Activated CD4-positive, alpha-beta T cell treated with anti-CD3 and anti-CD28 coated beads for 24 hours (primary cell): ENCODE measurements around the gene TMEM156.
"Not testable (repeated sequence)": the region's sequence is repeated elsewhere in the genome, so short reads cannot be mapped to it uniquely, and the experiment has no call there.

Source experiments
- DNase-seq, 2 donors: peaks; one replicate each; pipeline ENCODE4 v3.0.0-alpha.2; 2020; ENCODE audit warnings: low read depth in 2 of 2

The TMEM156 gene

DNA sequence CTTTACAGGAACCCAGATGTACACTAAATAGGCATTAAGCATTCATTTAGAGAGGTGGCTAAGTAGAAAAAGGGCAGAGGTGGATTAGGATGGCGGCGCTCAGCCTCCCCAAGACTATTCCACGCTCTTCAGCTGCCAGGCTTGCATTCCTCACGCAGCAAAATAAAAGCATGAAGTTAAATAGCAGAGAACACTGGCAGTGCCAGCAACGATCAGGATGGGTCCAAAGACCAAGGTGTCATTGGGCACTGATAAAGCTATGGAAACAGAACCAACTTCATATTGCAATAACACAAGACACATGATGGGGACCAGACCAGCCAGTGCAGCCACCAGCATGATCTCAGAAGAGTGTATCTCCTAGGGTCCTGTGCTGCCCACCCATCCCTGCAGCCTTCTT, 42.0 kb downstream of the TMEM156 start:
- no peak for DNase-seq

DNA sequence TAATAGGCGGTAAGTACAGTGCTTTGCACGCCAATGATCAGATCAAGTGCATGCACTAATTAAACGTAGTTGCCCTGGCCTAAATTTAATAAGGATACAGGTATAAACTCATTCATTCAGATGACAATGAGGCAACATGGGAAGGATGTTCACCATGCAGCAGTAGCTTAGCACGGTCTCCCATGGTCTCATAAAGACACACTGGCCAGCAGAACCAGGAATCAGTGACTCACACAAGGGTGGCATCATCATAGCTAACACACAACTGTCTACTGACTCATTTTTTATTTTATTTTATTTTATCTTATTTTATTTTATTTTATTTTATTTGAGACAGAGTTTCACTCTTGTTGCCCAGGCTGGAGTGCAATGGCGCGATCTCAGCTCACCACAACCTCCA, 42.7 kb downstream of the TMEM156 start:
- DNase-seq = no peak

DNA sequence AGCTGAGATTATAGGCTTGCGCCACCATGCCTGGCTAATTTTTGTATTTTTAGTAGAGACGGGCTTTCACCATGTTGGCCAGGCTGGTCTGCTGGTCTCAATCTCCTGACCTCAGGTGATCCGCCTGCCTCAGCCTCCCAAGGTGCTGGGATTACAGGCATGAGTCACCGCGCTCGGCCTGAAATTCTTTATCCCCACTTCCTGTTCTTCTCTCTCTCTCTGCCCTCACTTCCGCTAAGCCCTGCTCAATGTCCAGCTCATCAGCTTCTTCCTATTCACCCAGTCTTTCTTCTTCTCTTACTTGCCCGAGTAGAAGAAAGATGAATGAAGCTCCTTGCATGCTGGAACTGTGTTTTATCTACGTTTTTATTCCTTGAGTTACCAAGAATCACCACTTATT, 43.9 kb downstream of the TMEM156 start:
- DNase-seq = not testable (repeated sequence)

DNA sequence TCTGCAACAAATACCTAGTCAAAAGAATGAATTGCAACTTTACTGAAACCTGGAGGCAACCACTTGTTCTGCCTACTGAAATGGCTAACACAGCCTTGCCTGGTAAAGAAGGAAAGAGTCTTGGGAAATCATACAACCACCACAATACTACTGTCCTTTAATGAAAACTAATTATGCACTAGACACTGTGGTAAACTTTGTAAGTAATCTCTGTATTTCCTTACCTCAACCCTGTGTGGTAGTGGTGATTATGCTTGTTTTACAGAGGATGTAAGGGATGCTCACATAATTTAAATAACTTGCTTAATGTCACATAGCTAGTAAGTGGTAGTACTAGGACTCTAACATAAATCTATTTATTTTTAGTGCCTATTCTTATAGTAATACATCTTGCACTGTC, 44.7 kb downstream of the TMEM156 start:
- DNase-seq = no peak

DNA sequence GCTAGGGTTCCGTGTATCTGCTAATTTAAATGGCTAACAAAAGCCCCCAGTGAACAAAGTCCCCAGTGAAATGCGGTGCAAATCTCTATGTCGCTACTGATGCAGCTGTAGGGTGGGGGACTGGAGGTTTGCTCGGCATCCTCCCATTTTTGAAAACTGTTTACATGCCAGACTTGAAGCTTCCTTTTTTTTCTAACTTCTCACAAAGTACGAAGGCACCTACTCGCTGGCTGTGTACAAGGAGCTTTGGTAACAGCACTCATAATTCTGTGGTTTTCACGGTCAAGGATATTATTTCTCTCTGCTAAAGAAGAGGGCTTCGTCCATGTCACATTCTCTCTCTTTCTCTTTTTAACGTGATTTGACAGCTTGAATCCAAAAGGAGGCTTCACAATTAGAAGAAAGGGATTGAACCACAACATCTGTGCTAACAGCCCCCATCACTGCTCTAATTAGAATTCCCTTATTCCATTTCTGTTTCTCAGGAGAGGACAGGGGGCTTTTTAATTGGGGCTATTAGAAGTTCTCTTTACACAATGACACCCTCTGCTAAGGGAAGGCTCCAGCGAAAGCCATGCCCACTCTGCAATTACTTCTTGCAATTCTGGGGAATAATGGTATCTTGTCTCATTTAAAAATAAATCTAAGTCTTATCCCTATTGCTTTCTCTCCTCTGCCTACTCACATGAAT, 46.7 kb downstream of the TMEM156 start:
- no peak for DNase-seq

DNA sequence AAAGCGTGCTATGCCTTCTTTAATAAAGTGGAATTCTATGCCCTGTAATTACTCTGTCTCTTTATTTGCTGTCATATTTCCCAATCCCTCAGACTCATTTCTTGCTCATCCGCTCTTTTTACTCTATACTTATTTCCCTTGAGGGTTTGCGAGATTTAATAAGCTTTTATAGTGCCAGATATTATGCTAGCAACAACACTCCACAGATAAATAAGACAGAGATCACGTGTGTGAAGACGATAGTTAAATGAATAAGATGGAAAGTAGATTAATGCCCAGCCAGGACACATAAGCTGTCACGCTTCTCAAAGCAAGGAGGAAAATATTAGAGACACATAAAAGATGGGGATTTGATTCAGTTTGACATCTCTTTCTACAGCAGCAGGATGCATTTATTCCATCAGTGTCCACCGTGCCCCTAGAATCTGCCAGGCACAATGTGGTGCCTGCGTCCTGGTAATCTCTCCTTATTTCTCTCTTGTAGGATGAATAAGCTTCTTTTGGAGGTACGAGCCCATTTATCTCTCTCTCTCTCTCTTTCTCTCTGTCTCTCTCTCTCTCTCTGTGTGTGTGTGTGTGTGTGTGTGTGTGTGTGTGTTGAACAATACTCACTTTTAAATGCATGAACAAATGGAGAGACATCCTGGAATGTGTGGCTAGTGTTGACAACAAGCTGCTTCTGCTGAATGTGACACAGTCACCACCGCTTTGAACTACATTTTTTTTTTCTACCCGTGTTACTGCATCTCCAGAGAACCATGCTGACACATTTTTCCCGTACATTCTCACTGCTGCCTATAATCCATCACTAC, 48.2 kb downstream of the TMEM156 start:
- no peak for DNase-seq

DNA sequence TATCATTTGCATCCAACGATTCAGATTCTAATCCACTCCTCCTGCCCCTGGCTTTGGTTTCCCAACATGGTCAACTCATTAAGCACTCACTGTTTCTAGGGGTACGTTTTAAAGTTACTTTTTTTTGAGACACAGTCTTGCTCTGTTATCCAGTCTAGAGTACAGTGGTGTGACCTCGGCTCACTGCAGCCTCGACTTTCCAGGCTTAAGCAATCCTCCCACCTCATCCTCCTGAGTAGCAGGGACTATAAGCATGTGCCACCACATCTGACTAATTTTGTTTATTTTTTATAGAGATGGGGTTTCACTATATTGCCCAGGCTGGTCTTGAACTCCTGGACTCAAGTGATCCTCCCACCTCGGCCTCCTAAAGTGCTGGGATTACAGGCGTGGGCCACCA, 48.9 kb downstream of the TMEM156 start:
- DNase-seq = no peak

DNA sequence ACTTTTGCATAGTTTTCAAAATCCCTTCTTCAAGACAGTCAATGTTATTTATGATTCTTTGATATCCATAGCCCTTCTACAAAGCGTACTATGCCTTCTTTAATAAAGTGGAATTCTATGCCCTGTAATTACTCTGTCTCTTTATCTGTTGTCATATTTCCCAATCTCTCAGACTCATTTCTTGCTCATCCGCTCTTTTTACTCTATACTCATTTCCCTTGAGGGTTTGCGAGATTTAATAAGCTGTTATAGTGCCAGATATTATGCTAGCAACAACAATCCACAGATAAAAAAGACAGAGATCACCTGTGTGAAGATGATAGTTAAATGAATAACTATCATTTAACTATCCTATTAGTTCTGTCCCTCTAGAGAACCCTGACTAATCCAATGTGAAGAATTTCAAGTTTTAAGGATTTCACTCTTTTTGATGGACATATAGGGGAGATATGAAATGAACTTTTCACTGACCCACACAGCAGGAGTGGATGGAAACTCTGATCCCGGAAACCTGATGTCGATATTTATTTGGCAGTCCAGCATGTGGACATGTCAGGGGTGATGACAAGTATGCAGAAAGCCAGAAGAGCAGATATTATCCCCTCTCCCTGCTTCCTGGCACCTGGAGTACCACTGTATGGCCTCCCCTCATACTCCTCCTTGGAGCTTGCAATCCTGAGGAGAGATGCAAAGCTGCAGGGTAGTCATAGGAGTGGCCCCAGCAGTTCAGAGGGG, 49.7 kb downstream of the TMEM156 start:
- DNase-seq = no peak

DNA sequence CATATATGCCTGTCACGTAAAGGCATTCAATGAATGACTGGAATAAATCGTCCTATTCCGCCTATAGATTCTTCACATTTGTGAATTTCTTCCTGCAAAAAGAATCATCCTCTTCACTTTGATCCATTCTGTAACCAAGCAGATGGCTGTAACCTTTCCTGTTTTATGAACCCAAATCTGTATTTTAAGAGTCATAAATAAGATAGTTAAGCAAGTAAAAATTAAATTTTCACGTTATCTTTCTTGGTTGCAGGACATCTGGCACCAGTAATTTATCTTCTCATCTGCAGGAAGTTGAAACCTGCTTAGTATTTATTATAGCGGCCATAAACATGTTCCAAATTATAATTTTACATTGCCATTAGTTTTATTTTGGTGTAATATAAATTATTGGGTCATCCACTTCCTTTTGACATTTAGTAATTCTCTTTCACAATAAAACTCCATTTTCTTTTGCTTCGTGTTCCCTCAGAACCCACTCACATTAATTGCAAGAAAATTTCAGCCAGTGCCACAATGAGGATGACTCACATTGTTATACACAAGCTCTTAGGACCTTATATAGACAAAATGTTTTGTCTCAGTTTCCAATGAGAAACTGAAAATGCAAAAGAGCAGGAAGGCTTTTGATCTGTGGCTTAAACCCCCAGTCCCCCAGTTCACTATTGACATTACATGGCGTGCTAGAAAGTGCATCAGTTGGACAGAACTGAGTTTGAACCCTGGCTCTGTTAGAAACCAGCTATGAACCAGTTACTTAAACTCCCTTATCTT, 51.1 kb downstream of the TMEM156 start:
- DNase-seq = no peak

DNA sequence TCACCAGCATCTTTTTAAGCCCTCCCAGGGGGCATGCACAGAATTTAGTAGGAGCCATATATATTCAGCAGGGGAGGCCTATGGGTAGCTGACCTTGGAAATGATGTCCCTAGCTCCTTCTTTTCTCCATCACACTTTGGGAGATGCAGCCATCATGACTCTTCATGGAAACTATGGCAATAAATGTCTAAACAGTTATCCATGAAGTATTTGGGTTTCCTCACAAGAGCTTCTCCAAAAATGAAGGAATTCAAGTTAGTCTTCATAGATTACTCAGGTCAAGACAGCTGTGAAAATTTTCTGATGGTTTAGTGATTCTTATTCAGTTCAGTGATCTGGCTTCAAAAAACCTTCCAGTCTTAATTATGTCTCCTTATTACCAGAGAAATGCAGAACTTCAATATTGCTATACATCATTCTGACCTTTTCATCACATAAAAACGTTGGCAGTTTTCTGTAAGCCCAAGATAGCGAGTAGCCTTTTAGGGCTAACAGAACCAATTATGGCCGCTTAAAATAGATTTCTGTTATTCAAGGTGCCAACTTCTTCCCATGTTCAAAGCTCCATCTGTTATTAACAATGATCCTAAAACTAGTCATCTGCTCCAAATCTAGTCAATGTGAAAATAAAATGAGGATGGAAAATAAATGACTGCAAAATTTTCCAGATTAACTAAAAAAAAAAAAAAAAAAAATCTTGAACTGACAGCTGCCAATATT, 52.5 kb downstream of the TMEM156 start:
- no peak for DNase-seq

DNA sequence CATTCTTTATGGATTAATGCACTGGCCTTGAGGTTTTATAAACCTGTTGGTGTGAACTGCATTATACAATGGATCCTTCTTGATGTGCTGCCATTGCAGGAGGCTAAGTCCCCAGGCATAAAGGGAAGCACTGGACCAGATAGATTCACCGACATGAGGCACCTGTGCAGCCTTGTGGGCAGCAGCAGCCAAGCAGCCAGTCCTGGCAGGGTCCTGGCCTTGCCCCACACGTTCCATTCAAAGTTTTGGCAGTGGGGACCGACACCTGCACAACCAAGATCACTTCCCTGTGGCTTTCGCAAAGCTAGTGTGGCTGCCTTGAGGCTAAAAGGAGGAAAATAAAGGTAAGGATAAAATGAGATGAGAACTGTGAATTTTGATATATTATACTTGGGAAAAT, 53.1 kb downstream of the TMEM156 start:
- DNase-seq = no peak

DNA sequence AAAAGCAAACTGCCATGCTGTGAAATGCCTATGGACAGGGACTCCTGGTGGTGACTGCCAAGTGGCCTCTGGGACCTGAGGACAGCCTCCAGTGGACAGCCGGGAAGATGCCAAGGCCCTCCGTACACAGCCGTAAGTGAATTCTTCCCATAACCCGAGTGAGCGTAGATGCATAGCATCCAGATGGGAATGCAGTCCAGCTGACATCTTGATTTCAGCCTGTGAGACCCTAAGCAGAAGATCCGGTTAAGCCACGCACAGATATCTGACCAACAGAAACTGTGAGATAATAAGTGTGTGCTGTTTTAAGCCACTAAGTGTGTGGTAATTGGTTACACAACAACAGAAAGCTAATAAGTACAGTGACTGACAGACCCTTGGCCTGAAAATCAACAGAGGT, 55.9 kb downstream of the TMEM156 start:
- DNase-seq = no peak

DNA sequence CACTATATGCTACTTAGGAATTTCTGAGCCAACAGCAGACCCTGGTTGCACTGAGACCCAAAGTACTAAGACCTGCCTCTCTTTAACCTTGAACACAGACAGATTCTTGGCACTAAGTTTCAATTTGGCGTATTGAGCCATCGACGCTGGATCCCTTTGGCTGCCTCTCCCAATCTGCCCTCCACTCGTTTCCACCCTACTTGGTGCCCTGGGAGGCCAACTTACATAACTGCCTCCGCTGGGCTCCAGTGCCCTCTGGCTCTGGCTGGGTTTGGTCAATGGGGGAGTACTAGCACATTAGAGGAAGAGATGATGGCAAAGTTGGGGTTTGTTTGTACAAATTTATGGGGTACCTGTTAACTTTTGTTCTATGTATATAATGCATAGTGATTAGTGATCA, 63.5 kb downstream of the TMEM156 start:
- DNase-seq = no peak

DNA sequence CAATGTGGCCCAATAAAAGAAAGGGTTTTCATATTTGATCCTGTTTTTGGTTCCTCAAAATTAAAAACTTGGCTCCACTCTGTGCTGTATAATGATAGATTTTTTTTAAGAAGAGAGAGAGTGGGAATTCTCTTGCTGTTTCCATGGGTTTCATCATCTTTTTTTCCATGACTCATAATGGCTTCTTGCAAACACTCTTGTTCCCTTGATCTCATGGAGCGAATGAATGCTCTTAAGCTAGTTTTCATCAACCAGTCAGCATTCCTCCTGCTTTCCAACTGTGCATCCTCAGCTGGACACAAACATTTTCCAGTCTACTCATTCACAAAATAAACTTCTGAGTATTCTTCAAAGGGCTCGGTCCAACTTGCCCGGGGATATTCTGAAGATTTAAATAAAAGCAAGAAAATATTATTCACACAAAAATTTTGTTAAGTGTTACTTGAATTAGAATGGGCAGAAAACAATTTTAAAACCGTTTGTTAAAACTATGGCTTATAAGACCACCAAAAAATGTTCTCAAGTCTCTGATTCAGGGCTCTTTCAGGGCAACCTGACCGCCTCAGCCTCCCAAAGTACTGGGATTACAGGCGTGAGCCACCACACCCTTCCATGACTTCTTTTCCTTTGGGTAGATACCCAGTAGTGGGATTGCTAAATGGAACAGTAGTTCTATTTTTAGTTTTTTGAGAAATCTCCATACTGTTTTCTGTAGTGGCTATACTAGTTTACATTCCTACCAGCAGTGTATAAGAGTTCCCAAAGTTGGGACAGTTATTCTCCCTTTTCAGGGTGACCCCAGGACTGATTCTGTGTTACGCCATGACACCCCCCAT, 64.7 kb downstream of the TMEM156 start:
- DNase-seq = no peak

DNA sequence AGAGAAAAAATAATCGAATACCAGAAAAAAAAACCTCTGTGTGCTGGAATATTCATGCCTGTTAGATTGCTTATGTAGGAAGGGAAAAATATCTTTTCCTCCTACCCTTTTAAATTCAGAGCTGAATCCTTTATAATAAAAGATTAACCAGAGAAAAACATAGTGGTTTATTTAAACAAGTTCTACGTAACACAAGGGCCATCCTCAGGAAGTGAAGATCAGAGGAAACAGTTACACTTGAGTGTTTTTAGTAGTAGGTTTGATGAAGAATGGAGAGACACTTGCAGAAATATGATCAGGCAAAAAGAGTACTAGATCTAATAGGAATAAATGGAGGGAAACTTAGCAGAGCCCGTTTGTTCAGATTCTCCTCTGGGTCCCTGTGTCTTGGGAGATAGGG, 66.3 kb downstream of the TMEM156 start:
- no peak for DNase-seq

DNA sequence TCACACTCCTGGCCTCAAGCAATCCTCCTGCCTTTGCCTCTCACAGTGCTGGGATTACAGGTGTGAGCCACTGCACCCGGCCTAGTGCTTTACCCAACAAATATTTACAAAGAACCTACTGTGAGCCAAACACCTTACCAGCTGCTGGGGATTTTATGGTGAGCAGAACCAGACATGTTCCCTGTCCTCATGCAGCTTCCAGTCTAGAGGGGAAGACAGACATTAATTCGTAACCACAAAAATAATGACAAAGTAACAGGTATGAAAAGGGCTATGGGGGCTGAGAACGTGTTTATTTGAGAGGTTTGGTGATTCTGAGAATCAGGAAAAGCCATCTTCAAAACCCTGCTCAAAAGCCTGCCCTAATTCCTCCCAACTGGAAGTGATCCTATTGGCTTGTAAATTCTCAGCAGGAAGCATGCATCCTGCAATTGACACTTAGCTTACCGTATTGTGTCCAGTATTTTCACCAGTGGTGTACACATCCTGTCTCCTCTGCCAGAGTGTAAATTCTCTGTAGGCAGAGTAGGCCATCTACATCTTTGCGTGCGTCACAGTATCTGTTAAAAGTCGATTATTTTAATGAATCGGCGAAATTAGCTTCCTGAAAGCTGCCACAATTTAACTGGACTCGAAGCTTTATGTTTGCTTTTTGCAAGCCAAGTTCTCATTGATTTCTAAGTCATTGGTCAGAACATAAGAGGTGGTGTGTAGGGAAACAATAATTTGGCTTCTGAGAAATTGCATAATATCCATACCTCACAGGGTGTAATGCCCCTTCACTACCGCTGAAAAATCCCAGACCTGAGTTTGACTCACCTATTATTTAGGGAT, 67.0 kb downstream of the TMEM156 start:
- DNase-seq = no peak

DNA sequence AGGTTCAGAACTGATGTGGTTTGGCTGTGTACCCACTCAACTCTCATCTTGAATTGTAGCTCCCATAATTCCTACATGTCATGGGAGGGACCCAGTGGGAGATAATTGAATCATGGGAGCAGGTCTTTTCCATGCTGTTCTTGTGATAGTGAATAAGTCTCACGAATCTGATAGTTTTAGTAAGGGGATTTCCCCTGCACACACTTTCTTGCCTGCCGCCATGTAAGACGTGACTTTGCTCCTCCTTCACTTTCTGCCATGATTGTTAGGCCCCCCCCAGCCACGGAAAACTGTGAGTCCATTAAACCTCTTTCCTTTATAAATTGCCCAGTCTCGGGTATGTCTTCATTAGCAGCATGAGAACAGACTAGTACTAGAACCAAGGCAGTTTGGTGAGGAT, 73.0 kb downstream of the TMEM156 start:
- DNase-seq = not testable (repeated sequence)

DNA sequence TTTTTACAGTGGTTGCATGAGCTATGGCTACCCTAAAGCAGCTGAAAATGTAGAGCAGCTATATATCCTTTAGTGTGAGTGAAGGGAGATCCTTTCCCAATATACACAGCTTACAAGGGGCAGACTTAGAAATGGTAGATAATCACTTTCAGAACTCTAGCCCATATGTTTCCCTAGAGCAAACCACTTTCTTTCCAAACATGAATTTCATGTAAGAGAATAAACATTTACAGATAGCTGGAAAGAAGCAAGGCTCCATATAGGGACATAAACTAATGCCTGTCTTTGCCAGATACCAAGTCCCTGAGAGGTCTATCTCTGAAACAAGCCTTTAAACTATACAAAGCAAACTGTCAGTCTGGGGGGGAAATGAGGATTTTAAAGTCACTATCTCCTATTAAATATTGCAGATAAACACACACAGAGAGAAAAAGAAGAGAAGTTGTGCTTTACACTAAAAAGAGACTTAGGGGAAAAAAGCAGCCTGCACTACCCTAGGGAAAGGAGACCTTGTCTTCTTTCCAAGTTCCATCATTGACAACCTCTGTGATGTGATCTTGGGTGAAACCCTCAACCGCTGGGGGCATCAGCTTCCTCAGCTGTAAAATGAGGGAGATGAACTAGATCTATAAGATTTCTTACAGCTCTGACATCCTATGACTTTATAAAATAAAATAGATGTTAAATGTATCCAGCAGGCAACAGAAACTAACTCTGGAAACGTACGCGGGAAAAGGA, 73.6 kb downstream of the TMEM156 start:
- DNase-seq = no peak

DNA sequence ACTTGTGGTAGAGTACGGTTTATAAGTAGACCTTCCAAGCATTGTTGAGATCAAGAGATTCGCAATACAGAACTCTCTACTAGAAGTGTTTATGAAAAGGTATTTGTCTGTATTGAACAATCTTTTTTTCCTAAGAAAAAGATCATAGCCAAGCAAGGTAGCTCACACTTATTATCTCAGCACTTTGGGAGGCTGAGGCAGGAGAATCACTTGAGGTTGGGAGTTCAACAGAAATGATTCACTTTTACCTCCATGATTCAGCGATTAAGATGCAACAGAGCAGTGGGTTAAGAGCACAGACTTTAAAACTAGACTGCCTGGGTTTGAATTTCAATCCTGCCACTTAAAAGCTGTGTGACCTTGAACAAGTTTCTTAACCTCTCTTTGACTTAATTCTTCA, 74.3 kb downstream of the TMEM156 start:
- DNase-seq = no peak
